ENCODE results near the gene CYGB. TPM values are rescaled to one million over a fixed set of nuclear protein-coding genes. Genes with fewer than 3 reads are reported as not detected.

The CYGB gene
- total and polyA plus RNA-seq, 7 donors: 6.4 to 14.6 (median 11.0) TPM

GRCh38 chr17:76498876-76499251 lies 38.6 kb downstream of the CYGB start:
- Histone ChIP-seq H3K4me3 (peak overlapping the region; percentile 85), H3K27me3 (ENCODE audit: insufficient read depth in 3 of 3, low read length in 2 of 3) (no peaks in the 10 kb centered on the region), H3K27ac (peak overlapping the region; percentile 94), H3K36me3 (ENCODE audit: insufficient read depth in 1 of 2, low read depth in 1 of 2) (no peaks in the 10 kb centered on the region), H3K4me1 (peaks cover 43% of the 10 kb centered on the region), H3K9me3 (no peaks in the 10 kb centered on the region)
- DNase-seq (no peak), ATAC-seq (no peak)
- WGBS, 3 donors: 59 to 64% (median 63%) methylated on average over 4 of the region's 4 CpGs
- intact Hi-C loops (cut with DNase I): no loop called here
- TF ChIP-seq CTCF (IDR thresholded peaks at IDR 0.05): no peak

GRCh38 chr17:76497979-76498875 lies 39.3 kb downstream of the CYGB start:
- ATAC-seq: peak; percentile 72 to 82 (median 77)
- peak overlapping the region; percentile 55 for H3K4me3 ChIP-seq
- intact Hi-C loops (cut with DNase I): no loop called here
- H3K9me3 ChIP-seq: no peaks in the 10 kb centered on the region
- TF ChIP-seq CTCF (IDR thresholded peaks at IDR 0.05): no peak
- no peaks in the 10 kb centered on the region for H3K27me3 ChIP-seq (ENCODE audit: insufficient read depth in 3 of 3, low read length in 2 of 3)
- 6 to 9% (median 9%) methylated on average over 31 of the region's 31 CpGs for WGBS, 3 donors
- H3K27ac ChIP-seq: peak overlapping the region; percentile 94
- DNase-seq: peak; percentile 81 to 90
- H3K4me1 ChIP-seq: peaks cover 50% of the 10 kb centered on the region
- no peaks in the 10 kb centered on the region for H3K36me3 ChIP-seq (ENCODE audit: insufficient read depth in 1 of 2, low read depth in 1 of 2)

- intact Hi-C loops (cut with DNase I): no loop called here
- no peak for DNase-seq
- no peak for TF ChIP-seq CTCF (IDR thresholded peaks at IDR 0.05)
- WGBS, 3 donors: 11 to 16% (median 13%) methylated on average over 2 of the region's 2 CpGs
- ATAC-seq: no peak
- Histone ChIP-seq H3K9me3 (no peaks in the 10 kb centered on the region), H3K4me3 (peak overlapping the region; percentile 55), H3K36me3 (ENCODE audit: insufficient read depth in 1 of 2, low read depth in 1 of 2) (no peaks in the 10 kb centered on the region), H3K27me3 (ENCODE audit: insufficient read depth in 3 of 3, low read length in 2 of 3) (no peaks in the 10 kb centered on the region), H3K4me1 (peaks cover 55% of the 10 kb centered on the region), H3K27ac (peak overlapping the region; percentile 94)
These were observed 39.9 kb downstream of the CYGB start for GRCh38 chr17:76497699-76497978.

GRCh38 chr17:76496464-76496863 lies 41.0 kb downstream of the CYGB start:
- Histone ChIP-seq H3K4me1 (peaks cover 63% of the 10 kb centered on the region), H3K27me3 (ENCODE audit: insufficient read depth in 3 of 3, low read length in 2 of 3) (no peaks in the 10 kb centered on the region), H3K27ac (peak overlapping the region; percentile 94), H3K9me3 (no peaks in the 10 kb centered on the region), H3K4me3 (no peak overlapping the region), H3K36me3 (ENCODE audit: insufficient read depth in 1 of 2, low read depth in 1 of 2) (no peaks in the 10 kb centered on the region)
- intact Hi-C loops (cut with DNase I): no loop called here
- TF ChIP-seq CTCF (IDR thresholded peaks at IDR 0.05): no peak
- 85 to 93% (median 89%) methylated on average over 6 of the region's 6 CpGs for whole genome bisulfite sequencing, 3 donors
- no peak for ATAC-seq
- DNase-seq: no peak
